Aorta (tissue), 5 donors: ENCODE results near the gene ABCA12. TPM values are rescaled to one million over a fixed set of nuclear protein-coding genes. Genes with fewer than 3 reads are reported as not detected.

ENCODE experiments used
- ATAC-seq: fragments of 200-7000 bp; cut with Tn5 transposase; one replicate; pipeline ENCODE4 v1.9.1; 2022; ENCODE audit warnings: moderate library complexity; ENCODE audit not compliant: low FRiP score
- DNase-seq, 2 donors: peaks; one replicate each; pipeline ENCODE4 v3.0.0-alpha.2; 2020
- H3K27ac ChIP-seq, 2 donors: one replicate each; pipeline ENCODE4 v1.5.1; 2013; ENCODE audit warnings: low read length in 2 of 2, mild to moderate bottlenecking in 2 of 2, moderate library complexity in 2 of 2, control low read depth in 1 of 2, inconsistent platforms in 1 of 2, low read depth in 1 of 2
- H3K27me3 ChIP-seq, 2 donors: one replicate each; pipeline ENCODE4 v1.6.1; 2013; ENCODE audit warnings: control low read depth in 1 of 2, low read length in 1 of 2, mild to moderate bottlenecking in 1 of 2, moderate library complexity in 1 of 2; ENCODE audit not compliant: insufficient read depth in 2 of 2, control insufficient read depth in 1 of 2
- H3K36me3 ChIP-seq, 2 donors: one replicate each; pipeline ENCODE4 v1.6.1; 2013; ENCODE audit warnings: control low read depth in 1 of 2, low read length in 1 of 2, mild to moderate bottlenecking in 1 of 2; ENCODE audit not compliant: insufficient read depth in 2 of 2, control insufficient read depth in 1 of 2
- H3K4me1 ChIP-seq, 2 donors: one replicate each; pipeline ENCODE4 v1.6.1; 2013; ENCODE audit warnings: low read length in 2 of 2, control low read depth in 1 of 2, mild to moderate bottlenecking in 1 of 2, moderate library complexity in 1 of 2; ENCODE audit not compliant: insufficient read depth in 2 of 2, control insufficient read depth in 1 of 2
- H3K4me3 ChIP-seq, 2 donors: one replicate each; pipeline ENCODE4 v1.5.1; 2013; ENCODE audit warnings: low read length in 2 of 2, control low read depth in 1 of 2, mild to moderate bottlenecking in 1 of 2
- H3K9me3 ChIP-seq: one replicate; pipeline ENCODE4 v1.6.1; 2013; ENCODE audit warnings: mild to moderate bottlenecking, low read length; ENCODE audit not compliant: control insufficient read depth
- WGBS, 2 donors: extraction: QIAGEN DNeasy Blood & Tissue Kit; methylation state at CpG; one replicate each; pipeline ENCODE4 v1.1.7; 2013; 5-methylcytosine and 5-hydroxymethylcytosine counted together
- intact Hi-C, 2 donors: fragments of 100-400 bp; cut with DNase I; formaldehyde crosslinking; loops; one replicate each; pipeline versions ENCODE4 v1.14.2 to v1.15.0; 2022
- polyA plus RNA-seq, 2 donors: library from polyadenylated mRNA; stranded (reverse); fragments of 200-250 nt; gene quantifications; one replicate each; pipeline ENCODE4 v1.2.3, GENCODE V29; 2013
- total RNA-seq, 2 donors: library from RNA; stranded (reverse); fragmentation: NEBNext Ultra II Directional; extraction: Animal tissue kit (Norgen Biotek cat#: 25700); gene quantifications; one replicate each; pipeline ENCODE4 v1.2.1, GENCODE V29; 2021
- donor health status: healthy with polysubstance abuse.
- donor health status: Bipolar disorder and iron deficiency.
- donor health status: DM: no; HTN: no; CAD: no.
- donor health status: DM: no; HTN: no; CAD: no.
- donor health status: DM: yes; HTN: yes; CAD: no.

The ABCA12 gene
- total and polyA plus RNA-seq, 4 donors, result not detected

- DNase-seq (no peak), ATAC-seq (no peak)
- Histone ChIP-seq H3K4me3 (no peak overlapping the region), H3K4me1 (no peaks in the 10 kb centered on the region), H3K36me3 (no peaks in the 10 kb centered on the region), H3K27me3 (no peaks in the 10 kb centered on the region), H3K27ac (no peak overlapping the region), H3K9me3 (no peaks in the 10 kb centered on the region)
- 49 to 50% methylated on average over 2 of the region's 2 CpGs for WGBS, 2 donors
- intact Hi-C loops, result no loop called here
These were observed 118.1 kb downstream of the ABCA12 start for GRCh38 chr2:215020283-215020682.

GRCh38 chr2:215019521-215020145, 118.8 kb downstream of the ABCA12 start:
- no peak for DNase-seq
- H3K9me3 ChIP-seq, result no peaks in the 10 kb centered on the region
- H3K27ac ChIP-seq, result no peak overlapping the region
- H3K36me3 ChIP-seq, result no peaks in the 10 kb centered on the region
- WGBS, 2 donors, result 87 to 90% methylated on average over 8 of the region's 8 CpGs
- no peak for ATAC-seq
- H3K27me3 ChIP-seq, result no peaks in the 10 kb centered on the region
- H3K4me3 ChIP-seq, result no peak overlapping the region
- H3K4me1 ChIP-seq, result no peaks in the 10 kb centered on the region
- intact Hi-C loops, result no loop called here

GRCh38 chr2:215019085-215019484, 119.3 kb downstream of the ABCA12 start:
- intact Hi-C loops, result no loop called here
- no peak for DNase-seq
- H3K27me3 ChIP-seq, result no peaks in the 10 kb centered on the region
- no peak overlapping the region for H3K27ac ChIP-seq
- no peak overlapping the region for H3K4me3 ChIP-seq
- no peaks in the 10 kb centered on the region for H3K36me3 ChIP-seq
- H3K4me1 ChIP-seq, result no peaks in the 10 kb centered on the region
- WGBS, 2 donors, result 86 to 90% methylated on average over 3 of the region's 3 CpGs
- H3K9me3 ChIP-seq, result no peaks in the 10 kb centered on the region
- ATAC-seq, result no peak

GRCh38 chr2:215015421-215015820, 123.0 kb downstream of the ABCA12 start:
- WGBS, 2 donors, result 96 to 99% methylated on average over 3 of the region's 3 CpGs
- DNase-seq (no peak), ATAC-seq (no peak)
- Histone ChIP-seq H3K4me1 (no peaks in the 10 kb centered on the region), H3K27me3 (no peaks in the 10 kb centered on the region), H3K9me3 (no peaks in the 10 kb centered on the region), H3K4me3 (no peak overlapping the region), H3K27ac (no peak overlapping the region), H3K36me3 (no peaks in the 10 kb centered on the region)
- intact Hi-C loops, result no loop called here

- intact Hi-C loops, result no loop called here
These were observed 128.0 kb downstream of the ABCA12 start for GRCh38 chr2:215010390-215010789.

GRCh38 chr2:215003001-215003400, 135.4 kb downstream of the ABCA12 start:
- 3 to 6% methylated on average over 4 of the region's 4 CpGs for WGBS, 2 donors
- ATAC-seq (no peak), DNase-seq (no peak)
- Histone ChIP-seq H3K27me3 (no peaks in the 10 kb centered on the region), H3K36me3 (no peaks in the 10 kb centered on the region), H3K4me3 (no peak overlapping the region), H3K4me1 (no peaks in the 10 kb centered on the region), H3K27ac (no peak overlapping the region), H3K9me3 (no peaks in the 10 kb centered on the region)
- intact Hi-C loops, result no loop called here

More at GRCh38 chr2:215010390-215010789, 128.0 kb downstream of the ABCA12 start:
- Histone ChIP-seq H3K4me3 (no peak overlapping the region), H3K4me1 (no peaks in the 10 kb centered on the region), H3K9me3 (no peaks in the 10 kb centered on the region), H3K27me3 (no peaks in the 10 kb centered on the region), H3K36me3 (no peaks in the 10 kb centered on the region), H3K27ac (no peak overlapping the region)
- ATAC-seq (no peak), DNase-seq (no peak)
- WGBS, 2 donors, result 59 to 61% methylated on average over 2 of the region's 2 CpGs

GRCh38 chr2:215002500-215002899, 135.9 kb downstream of the ABCA12 start:
- DNase-seq, result no peak
- intact Hi-C loops, result no loop called here
- Histone ChIP-seq H3K4me3 (no peak overlapping the region), H3K27me3 (no peaks in the 10 kb centered on the region), H3K4me1 (no peaks in the 10 kb centered on the region), H3K27ac (no peak overlapping the region), H3K9me3 (no peaks in the 10 kb centered on the region), H3K36me3 (no peaks in the 10 kb centered on the region)
- 10 to 11% methylated on average over 5 of the region's 5 CpGs for WGBS, 2 donors
- no peak for ATAC-seq

GRCh38 chr2:215000721-215001120, 137.7 kb downstream of the ABCA12 start:
- H3K36me3 ChIP-seq, result no peaks in the 10 kb centered on the region
- H3K9me3 ChIP-seq, result no peaks in the 10 kb centered on the region
- H3K4me3 ChIP-seq, result no peak overlapping the region
- DNase-seq (no peak), ATAC-seq (no peak)
- intact Hi-C loops, result no loop called here
- no peaks in the 10 kb centered on the region for H3K27me3 ChIP-seq
- WGBS, 2 donors, result 54 to 66% methylated on average over 3 of the region's 3 CpGs
- H3K4me1 ChIP-seq, result no peaks in the 10 kb centered on the region
- H3K27ac ChIP-seq, result no peak overlapping the region

GRCh38 chr2:214995926-214996670, 142.3 kb downstream of the ABCA12 start:
- Histone ChIP-seq H3K4me1 (no peaks in the 10 kb centered on the region), H3K27me3 (no peaks in the 10 kb centered on the region), H3K4me3 (no peak overlapping the region), H3K9me3 (no peaks in the 10 kb centered on the region), H3K27ac (no peak overlapping the region), H3K36me3 (no peaks in the 10 kb centered on the region)
- no peak for ATAC-seq
- intact Hi-C loops, result no loop called here
- WGBS, 2 donors, result 86 to 88% methylated on average over 4 of the region's 4 CpGs
- DNase-seq, result no peak
